Heart right ventricle (tissue), 16 donors: Measurements from ENCODE around the gene IL1RL2. TPM values are rescaled to one million over a fixed set of nuclear protein-coding genes. Genes with fewer than 3 reads are reported as not detected.
A peak's percentile ranks its signal among the peaks of the same experiment; 100 is the strongest.

Experiments used
- ATAC-seq, 8 donors: fragments of 200-7000 bp; cut with Tn5 transposase; one replicate each; pipeline ENCODE4 v1.9.1; 2020; ENCODE audit warnings: mild to moderate bottlenecking in 8 of 8, moderate library complexity in 8 of 8, moderate number of reproducible peaks in 1 of 8
- DNase-seq, 2 donors: peaks; one replicate each; pipeline ENCODE4 v3.0.0-alpha.2; 2020
- H3K27ac ChIP-seq, 10 donors: fragments of 200-600 bp; sonication (generic) in 2 of 10; one replicate each; pipeline versions ENCODE4 v1.5.0 to v1.8.0; 2020 to 2022; ENCODE audit warnings: mild to moderate bottlenecking in 3 of 10
- H3K27me3 ChIP-seq, 7 donors: fragments of 200-600 bp; one replicate each; pipeline ENCODE4 v1.8.0; 2021 to 2022; ENCODE audit warnings: mild to moderate bottlenecking in 2 of 7
- H3K36me3 ChIP-seq, 9 donors: fragments of 200-600 bp; sonication (generic) in 1 of 9; one replicate each; pipeline versions ENCODE4 v1.5.0 to v1.8.0; 2020 to 2022; ENCODE audit warnings: mild to moderate bottlenecking in 2 of 9
- H3K4me1 ChIP-seq, 9 donors: fragments of 200-600 bp; sonication (generic) in 1 of 9; one replicate each; pipeline versions ENCODE4 v1.5.0 to v1.8.0; 2020 to 2022; ENCODE audit warnings: mild to moderate bottlenecking in 4 of 9
- H3K4me3 ChIP-seq, 10 donors: fragments of 200-600 bp; sonication (generic) in 2 of 10; one replicate each; pipeline versions ENCODE4 v1.5.0 to v1.8.0; 2020 to 2022; ENCODE audit warnings: mild to moderate bottlenecking in 7 of 10, moderate library complexity in 2 of 10
- H3K9me3 ChIP-seq, 11 donors: fragments of 200-600 bp in 10 of 11; sonication (generic) in 2 of 11; one replicate each; pipeline versions ENCODE4 v1.5.0 to v1.8.0; 2013 to 2022; ENCODE audit warnings: mild to moderate bottlenecking in 2 of 11, control low read depth in 1 of 11, moderate library complexity in 1 of 11
- CTCF ChIP-seq, 9 donors: fragments of 200-600 bp; sonication (generic) in 2 of 9; IDR thresholded peaks; one replicate each; pipeline versions ENCODE4 v1.5.0 to v1.8.0; 2021 to 2022; ENCODE audit warnings: antibody characterized with exemption in 9 of 9, mild to moderate bottlenecking in 5 of 9, moderate library complexity in 1 of 9
- WGBS, 2 donors: extraction: QIAGEN DNeasy Blood & Tissue Kit; methylation state at CpG; one replicate each; pipeline ENCODE4 v1.1.7; 2013; ENCODE audit warnings: inconsistent platforms in 1 of 2; 5-methylcytosine and 5-hydroxymethylcytosine counted together
- intact Hi-C, 10 donors: fragments of 100-400 bp; cut with DNase I; formaldehyde crosslinking; loops; one replicate each; pipeline versions ENCODE4 v1.11.1 to v1.14.2; 2022
- polyA plus RNA-seq, 2 donors: library from polyadenylated mRNA; stranded (reverse); fragments of 200-250 nt; gene quantifications; one replicate each; pipeline ENCODE4 v1.2.3, GENCODE V29; 2013
- total RNA-seq, 10 donors: library from RNA; stranded (reverse); fragmentation: NEBNext Ultra II Directional in 3 of 10; extraction: Animal tissue kit (Norgen Biotek cat#: 25700) in 3 of 10; gene quantifications; one replicate each; pipeline versions ENCODE4 v1.2.1 to v1.2.4, GENCODE V29; 2021 to 2023
- donor health status: Arrhythmogenic right ventricular cardiomyopathy.
- donor health status: ischemic (EF 13 %, LVEDD 7.1; RV severe dilation, severe dysfunction).
- donor health status: healthy with polysubstance abuse.
- donor health status: DM: no; HTN: yes; CAD: no.
- donor health status: DM: no; HTN: no; CAD: no.
- donor health status: ischemic (EF 25% LVEDD 6.9; RV normal size, moderate dysfunction).
- donor health status: ischemic (EF 25% LVEDD 5.7; RV mildly dilated, moderate dysfunction).
- donor health status: healthy.
- donor health status: DM: yes; HTN: yes; CAD: no.
- donor health status: Ischemic cardiomyopathy.
- donor health status: ischemic (EF 35%, LVEDD 5.7; RV mildly dilated, moderate dysfunction).
- donor health status: nonischemic (EF 11% LVEDD 7.7; RV severe dilation, severe dysfunction).
- donor health status: DM: yes; HTN: yes; CAD: no.
- donor health status: PGD.
- donor health status: ischemic (EF 29% LVEDD 5.4; RV normal size, mild dysfunction).
- donor health status: nonischemic (EF 23%, LVEDD 6.1; RV moderate dilation, normal function).

The IL1RL2 gene
- total and polyA plus RNA-seq, 12 donors: 0.11 to 0.92 (median 0.29) TPM; not detected in 5

GRCh38 chr2:102142829-102143449 is 43.9 kb upstream of the IL1RL2 start:
- peak in 1 of 2 donors; percentile 27 for DNase-seq
- Histone ChIP-seq H3K27ac (peak overlapping the region; percentile 88 to 98 (median 92)), H3K4me1 (peaks cover 0 to 50% (median 15%) of the 10 kb centered on the region in 9 donors), H3K27me3 (no peaks in the 10 kb centered on the region), H3K9me3 (peaks cover 0 to 37% (median 16%) of the 10 kb centered on the region in 11 donors), H3K4me3 (peak overlapping the region; percentile 41 to 87 (median 75)), H3K36me3 (peaks cover 0 to 27% (median 5%) of the 10 kb centered on the region in 9 donors)
- no peak for TF ChIP-seq CTCF (IDR thresholded peaks at IDR 0.05)
- intact Hi-C loops: loop anchor here in 4 of 10 donors (2.0 to 10.0 kb wide), 4 partner anchors 58 to 91 kb away; no protein-coding TSS in a partner anchor
- peak in 4 of 8 donors; percentile 7 to 20 (median 10) for ATAC-seq
- 8 to 12% methylated on average over 32 to 42 of the region's 42 CpGs for WGBS, 2 donors

GRCh38 chr2:102143450-102143985 is 43.3 kb upstream of the IL1RL2 start:
- DNase-seq (peak; percentile 38 to 49), ATAC-seq (peak; percentile 12 to 62 (median 38))
- Histone ChIP-seq H3K27ac (peak overlapping the region; percentile 88 to 98 (median 92)), H3K4me3 (peak overlapping the region; percentile 41 to 87 (median 75)), H3K4me1 (peaks cover 0 to 50% (median 15%) of the 10 kb centered on the region in 9 donors), H3K36me3 (peaks cover 0 to 27% (median 5%) of the 10 kb centered on the region in 9 donors), H3K9me3 (peaks cover 0 to 40% (median 16%) of the 10 kb centered on the region in 11 donors), H3K27me3 (no peaks in the 10 kb centered on the region)
- 39 to 58% methylated on average over 10 of the region's 10 CpGs for WGBS, 2 donors
- peak in 1 of 9 donors; percentile 13 for TF ChIP-seq CTCF (IDR thresholded peaks at IDR 0.05)
- intact Hi-C loops: loop anchor here in 4 of 10 donors (2.0 to 10.0 kb wide), 4 partner anchors 59 to 91 kb away; no protein-coding TSS in a partner anchor

GRCh38 chr2:102144128-102144527 is 42.7 kb upstream of the IL1RL2 start:
- peak in 1 of 2 donors; percentile 47 for DNase-seq
- Histone ChIP-seq H3K27ac (peak overlapping the region in 9 of 10 donors; percentile 88 to 98 (median 94)), H3K27me3 (no peaks in the 10 kb centered on the region), H3K4me3 (peak overlapping the region in 9 of 10 donors; percentile 41 to 87 (median 79)), H3K36me3 (peaks cover 0 to 30% (median 5%) of the 10 kb centered on the region in 9 donors), H3K4me1 (peaks cover 0 to 47% (median 15%) of the 10 kb centered on the region in 9 donors), H3K9me3 (peaks cover 0 to 45% (median 16%) of the 10 kb centered on the region in 11 donors)
- TF ChIP-seq CTCF (IDR thresholded peaks at IDR 0.05): no peak
- intact Hi-C loops: loop anchor here in 3 of 10 donors (5.0 to 10.0 kb wide), 3 partner anchors 59 to 92 kb away; no protein-coding TSS in a partner anchor
- 20 to 25% methylated on average over 4 of the region's 4 CpGs for WGBS, 2 donors
- no peak for ATAC-seq

GRCh38 chr2:102145107-102145506 is 41.7 kb upstream of the IL1RL2 start:
- ATAC-seq: no peak
- no peak for TF ChIP-seq CTCF (IDR thresholded peaks at IDR 0.05)
- DNase-seq: no peak
- Histone ChIP-seq H3K4me3 (peak overlapping the region in 1 of 10 donors; percentile 1), H3K27me3 (no peaks in the 10 kb centered on the region), H3K4me1 (peaks cover 5 to 55% (median 24%) of the 10 kb centered on the region in 9 donors), H3K36me3 (peaks cover 0 to 34% (median 5%) of the 10 kb centered on the region in 9 donors), H3K9me3 (peaks cover 0 to 49% (median 16%) of the 10 kb centered on the region in 11 donors), H3K27ac (no peak overlapping the region)
- 96% methylated on average over 4 of the region's 4 CpGs for WGBS, 2 donors
- intact Hi-C loops: loop anchor here in 2 of 10 donors (10.0 kb wide), 2 partner anchors 60 to 80 kb away; no protein-coding TSS in a partner anchor
